HepG2 (cell line): Measurements from ENCODE around the gene EVI2B. TPM values are rescaled to one million over a fixed set of nuclear protein-coding genes. Genes with fewer than 3 reads are reported as not detected.

ENCODE experiments used
- ATAC-seq: fragments of 200-7000 bp; cut with Tn5 transposase; 3 replicates; pipeline ENCODE4 v1.9.1; 2020; ENCODE audit warnings: mild to moderate bottlenecking, moderate library complexity
- BruUV-seq: library from RNA; stranded (reverse); fragments of 400-500 nt; replicated peaks from 2 replicates; lab custom pipeline; 2021; lab: Mats Ljungman, UMichigan
- CTCF ChIA-PET: fragments of 300-600 bp; formaldehyde crosslinking; extraction: SDS; loops from one replicate; lab custom pipeline; 2021; ENCODE audit warnings: low total read pairs, inconsistent platforms, low intra/inter-chr PET ratio; lab: Yijun Ruan, JAX
- POLR2A ChIA-PET: fragments of 350-600 bp; sonication (Branson Sonifier 250); formaldehyde crosslinking; loops from one replicate; lab custom pipeline; 2020; ENCODE audit warnings: antibody characterized with exemption, inconsistent platforms; lab: Yijun Ruan, JAX
- DNase-seq: peaks from one replicate; pipeline ENCODE4 v3.0.0-alpha.2; 2015; ENCODE audit warnings: low spot score
- FAIRE-seq: peaks from 3 replicates; lab custom pipeline; 2011; peaks lifted over from hg19 to GRCh38; lab: Jason Lieb, UNC
- H2AFZ ChIP-seq: one replicate; pipeline ENCODE4 v1.6.1; 2011; ENCODE audit warnings: low read length, inconsistent platforms
- H3K27ac ChIP-seq: fragments of 300-600 bp; 3 replicates; pipeline ENCODE4 v1.8.0; 2011; ENCODE audit warnings: mixed run types, mild to moderate bottlenecking, mixed read lengths, low read length, inconsistent platforms; ENCODE audit not compliant: insufficient read depth; ENCODE audit errors: extremely low read length
- H3K27me3 ChIP-seq, 2 experiments: fragments of 200-600 bp in 1 of 2; 2 replicates in 1 of 2; 3 replicates in 1 of 2; pipeline versions ENCODE4 v1.6.0 to v1.8.0; 2011; ENCODE audit warnings: low read length in 2 of 2, mild to moderate bottlenecking in 2 of 2, moderate library complexity in 2 of 2, inconsistent platforms in 1 of 2; ENCODE audit not compliant: insufficient read depth in 2 of 2, control insufficient read depth in 1 of 2
- H3K36me3 ChIP-seq, 2 experiments: fragments of 200-600 bp in 1 of 2; replicated peaks in 1 of 2; 2 replicates in 1 of 2; 3 replicates in 1 of 2; pipeline versions ENCODE4 v1.5.1 to v1.8.0; 2011; ENCODE audit warnings: low read length in 2 of 2, inconsistent platforms in 1 of 2; ENCODE audit not compliant: insufficient read depth in 2 of 2, control insufficient read depth in 1 of 2
- H3K4me1 ChIP-seq: 2 replicates; pipeline ENCODE4 v1.5.1; 2012; ENCODE audit warnings: low read length, inconsistent platforms; ENCODE audit not compliant: insufficient read depth
- H3K4me2 ChIP-seq: 2 replicates; pipeline ENCODE4 v1.6.0; 2011; ENCODE audit warnings: low read depth, low read length, inconsistent platforms
- H3K4me3 ChIP-seq, 3 experiments: fragments of 200-600 bp in 1 of 3; sonication (generic), shearing (Covaris generic) in 1 of 3; replicated peaks in 1 of 3; 2 replicates each; pipeline ENCODE4 v1.5.1; 2011 to 2016; ENCODE audit warnings: low read length in 3 of 3, inconsistent platforms in 2 of 3, low read depth in 2 of 3, mild to moderate bottlenecking in 2 of 3, control low read depth in 1 of 3, mixed read lengths in 1 of 3; ENCODE audit not compliant: insufficient read depth in 1 of 3
- H3K79me2 ChIP-seq: one replicate; pipeline ENCODE4 v1.6.1; 2011; ENCODE audit warnings: low read length, inconsistent platforms; ENCODE audit not compliant: insufficient read depth
- H3K9ac ChIP-seq: 2 replicates; pipeline ENCODE4 v1.6.0; 2011; ENCODE audit warnings: mild to moderate bottlenecking, low read depth, low read length, inconsistent platforms; ENCODE audit not compliant: insufficient read depth
- H3K9me3 ChIP-seq: 2 replicates; pipeline ENCODE4 v1.5.1; 2012; ENCODE audit warnings: mild to moderate bottlenecking, low read length
- H4K20me1 ChIP-seq: 2 replicates; pipeline ENCODE4 v1.6.0; 2011; ENCODE audit warnings: inconsistent platforms, mild to moderate bottlenecking, low read length, moderate library complexity; ENCODE audit not compliant: insufficient read depth
- CBX5 ChIP-seq: sonication (generic); formaldehyde crosslinking; IDR thresholded peaks from 2 replicates; pipeline ENCODE4 v1.4.0; 2020; ENCODE audit warnings: missing genetic modification reagents, borderline replicate concordance
- CERS6 ChIP-seq: sonication (generic); formaldehyde crosslinking; IDR thresholded peaks from 2 replicates; pipeline ENCODE4 v1.5.0; 2020; ENCODE audit warnings: missing genetic modification reagents
- FOXK1 ChIP-seq: sonication (generic); formaldehyde crosslinking; IDR thresholded peaks from 2 replicates; pipeline ENCODE4 v1.4.0; 2020; ENCODE audit warnings: low read depth, missing genetic modification reagents, borderline replicate concordance
- HOXA5 ChIP-seq: sonication (generic); formaldehyde crosslinking; IDR thresholded peaks from 2 replicates; pipeline ENCODE4 v1.4.0; 2020; ENCODE audit warnings: missing genetic modification reagents
- MAF1 ChIP-seq: sonication (generic); formaldehyde crosslinking; IDR thresholded peaks from 2 replicates; pipeline ENCODE4 v1.5.0; 2020; ENCODE audit warnings: missing genetic modification reagents, borderline replicate concordance
- SRY ChIP-seq: sonication (generic); formaldehyde crosslinking; IDR thresholded peaks from 2 replicates; pipeline ENCODE4 v1.8.0; 2022; ENCODE audit warnings: mild to moderate bottlenecking, missing genetic modification reagents
- TAF15 ChIP-seq: fragments of 200-400 bp; formaldehyde crosslinking; IDR thresholded peaks from one replicate; pipeline ENCODE4 v1.6.1; 2018; ENCODE audit warnings: mild to moderate bottlenecking, low read depth, low read length; ENCODE audit not compliant: poor library complexity, severe bottlenecking
- TARDBP ChIP-seq: sonication (generic); formaldehyde crosslinking; IDR thresholded peaks from 2 replicates; pipeline ENCODE4 v1.8.0; 2022; ENCODE audit warnings: mild to moderate bottlenecking, missing genetic modification reagents
- ZBTB20 ChIP-seq: sonication (generic); formaldehyde crosslinking; IDR thresholded peaks from 2 replicates; pipeline ENCODE4 v1.8.1; 2023; ENCODE audit warnings: missing genetic modification reagents, low read depth, mild to moderate bottlenecking, borderline replicate concordance
- ZBTB38 ChIP-seq: sonication (generic); formaldehyde crosslinking; IDR thresholded peaks from 2 replicates; pipeline ENCODE4 v1.5.1; 2020; ENCODE audit warnings: mild to moderate bottlenecking, missing genetic modification reagents
- ZNF512 ChIP-seq: sonication (generic); formaldehyde crosslinking; IDR thresholded peaks from 2 replicates; pipeline ENCODE4 v1.4.0; 2020; ENCODE audit warnings: mild to moderate bottlenecking, missing genetic modification reagents
- ZNF547 ChIP-seq: sonication (generic); formaldehyde crosslinking; IDR thresholded peaks from 2 replicates; pipeline ENCODE4 v1.5.1; 2020; ENCODE audit warnings: mild to moderate bottlenecking, missing genetic modification reagents
- ZNF878 ChIP-seq: sonication (generic); formaldehyde crosslinking; IDR thresholded peaks from 2 replicates; pipeline ENCODE4 v1.8.1; 2023; ENCODE audit warnings: mild to moderate bottlenecking, missing genetic modification reagents, moderate library complexity
- in situ Hi-C: cut with HindIII; loops from 2 replicates; pipeline ENCODE4 v1.10.0; 2017; ENCODE audit warnings: low pct_unique_long_range_greater_than_20kb; ENCODE audit not compliant: extremely low pct_ligation_motif_present
- intact Hi-C: fragments of 100-400 bp; cut with micrococcal nuclease; formaldehyde crosslinking; loops from one replicate; pipeline ENCODE4 v1.10.0; 2022; ENCODE audit not compliant: unreplicated experiment
- polyA plus RNA-seq, 8 experiments: library from polyadenylated mRNA; depleted of rRNA in 3 of 8; stranded (reverse) in 7 of 8; unstranded in 1 of 8; fragments of >200 nt; fragmentation: Illumina TruSeq in 4 of 8; extraction: Trizol in 4 of 8; gene quantifications; 2 replicates each; pipeline versions ENCODE4 v1.2.1 to v1.2.3, GENCODE V29; 2011 to 2016; ENCODE audit warnings: low read depth in 4 of 8, missing spikeins in 1 of 8, mixed read lengths in 1 of 8; ENCODE audit not compliant: insufficient read depth in 1 of 8
- total RNA-seq, 5 experiments: library from RNA; depleted of rRNA; stranded (reverse); fragments of >200 nt; fragmentation: Illumina TruSeq; extraction: Trizol; gene quantifications; 2 replicates each; pipeline ENCODE4 v1.2.3, GENCODE V29; 2016; ENCODE audit warnings: low read depth in 1 of 5
- TF ChIP-seq, protein P1 (sequence below): sonication (generic); formaldehyde crosslinking; IDR thresholded peaks from 2 replicates; pipeline ENCODE4 v1.5.1; 2020; ENCODE audit warnings: mild to moderate bottlenecking, moderate library complexity, missing genetic modification reagents

The EVI2B gene
- total and polyA plus RNA-seq, 2 of the 13 experiments (the other 11 are each of a cell fraction or from before 2014, with no cell fraction given) = not detected

DNA sequence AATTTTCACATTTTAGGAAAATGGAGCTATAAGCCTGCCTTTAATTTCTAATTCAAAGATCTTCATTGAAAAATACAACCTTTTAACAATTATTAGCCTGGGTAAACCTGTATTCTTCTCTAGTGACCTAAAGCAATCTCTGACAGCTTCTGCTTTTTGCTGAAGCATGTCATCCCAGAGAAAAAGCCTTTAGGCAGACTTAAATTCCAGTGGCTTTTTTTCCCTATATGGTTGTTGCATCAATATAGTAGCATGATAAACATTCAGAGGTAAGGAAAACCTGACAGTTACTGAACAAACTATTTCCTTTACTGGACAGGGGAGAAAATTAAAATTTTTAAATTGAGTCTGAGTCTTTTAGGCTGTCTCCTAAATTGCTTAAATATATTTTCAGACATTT lies 15.4 kb upstream of the EVI2B start:
- Histone ChIP-seq H3K27ac (no peak overlapping the region), H3K4me3 (no peak overlapping the region), H3K9ac (no peak overlapping the region), H4K20me1 (no peaks in the 10 kb centered on the region), H3K4me2 (no peak overlapping the region), H3K9me3 (no peaks in the 10 kb centered on the region), H3K79me2 (no peaks in the 10 kb centered on the region), H3K4me1 (peaks cover 8% of the 10 kb centered on the region; the same call in 1 of the 2 replicates), H2AFZ (no peak overlapping the region), H3K27me3 (no peaks in the 10 kb centered on the region), H3K36me3 (peaks cover 0 to 25% of the 10 kb centered on the region in 2 experiments; a peak in 4 of 5 replicates)
- DNase-seq = no peak
- intact Hi-C loops = no loop called here
- in situ Hi-C loops = no loop called here
- no TSS peak for BruUV-seq
- no peak for FAIRE-seq
- ATAC-seq = no peak
- CTCF ChIA-PET = no interaction called here
- TF ChIP-seq ZBTB38 (CRISPR knock-in tag) (no peak), ZNF512 (no peak), CBX5 (no peak), FOXK1 (CRISPR knock-in tag) (no peak), SRY (CRISPR knock-in tag) (no peak), ZNF547 (CRISPR knock-in tag) (no peak), TAF15 (no peak), ZBTB20 (CRISPR knock-in tag) (no peak), MAF1 (no peak), TARDBP (CRISPR knock-in tag) (no peak), CERS6 (CRISPR knock-in tag) (no peak), HOXA5 (CRISPR knock-in tag) (no peak), ZNF878 (no peak)
- TF ChIP-seq, protein P1, sequence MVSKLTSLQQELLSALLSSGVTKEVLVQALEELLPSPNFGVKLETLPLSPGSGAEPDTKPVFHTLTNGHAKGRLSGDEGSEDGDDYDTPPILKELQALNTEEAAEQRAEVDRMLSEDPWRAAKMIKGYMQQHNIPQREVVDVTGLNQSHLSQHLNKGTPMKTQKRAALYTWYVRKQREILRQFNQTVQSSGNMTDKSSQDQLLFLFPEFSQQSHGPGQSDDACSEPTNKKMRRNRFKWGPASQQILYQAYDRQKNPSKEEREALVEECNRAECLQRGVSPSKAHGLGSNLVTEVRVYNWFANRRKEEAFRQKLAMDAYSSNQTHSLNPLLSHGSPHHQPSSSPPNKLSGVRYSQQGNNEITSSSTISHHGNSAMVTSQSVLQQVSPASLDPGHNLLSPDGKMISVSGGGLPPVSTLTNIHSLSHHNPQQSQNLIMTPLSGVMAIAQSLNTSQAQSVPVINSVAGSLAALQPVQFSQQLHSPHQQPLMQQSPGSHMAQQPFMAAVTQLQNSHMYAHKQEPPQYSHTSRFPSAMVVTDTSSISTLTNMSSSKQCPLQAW = no peak
- POLR2A ChIA-PET = no interaction called here
